Omental fat pad (tissue), 4 donors: ENCODE data around the gene KIRREL3. TPM values are rescaled to one million over a fixed set of nuclear protein-coding genes. Genes with fewer than 3 reads are reported as not detected.

ENCODE experiments used
- ATAC-seq: fragments of 150-250 bp; one replicate; pipeline ENCODE4 v1.9.1; 2016; ENCODE audit warnings: mild to moderate bottlenecking, moderate library complexity; ENCODE audit not compliant: low FRiP score
- DNase-seq: peaks from one replicate; pipeline ENCODE4 v3.0.0-alpha.2; 2019; ENCODE audit warnings: low spot score
- CTCF ChIP-seq, 3 donors: fragments of 450-650 bp; IDR thresholded peaks; one replicate each; pipeline ENCODE4 v1.5.1; 2016 to 2017; ENCODE audit warnings: antibody characterized with exemption in 3 of 3, mild to moderate bottlenecking in 3 of 3, moderate library complexity in 2 of 3
- total RNA-seq, 4 donors: library from RNA; depleted of rRNA; stranded (reverse); fragments of >200 nt; gene quantifications; one replicate each; pipeline ENCODE4 v1.1.0, GENCODE V29; 2016

KIRREL3 gene
- total RNA-seq, 4 donors from 2014 or later: 0.09 to 0.60 TPM; not detected in 2

DNA sequence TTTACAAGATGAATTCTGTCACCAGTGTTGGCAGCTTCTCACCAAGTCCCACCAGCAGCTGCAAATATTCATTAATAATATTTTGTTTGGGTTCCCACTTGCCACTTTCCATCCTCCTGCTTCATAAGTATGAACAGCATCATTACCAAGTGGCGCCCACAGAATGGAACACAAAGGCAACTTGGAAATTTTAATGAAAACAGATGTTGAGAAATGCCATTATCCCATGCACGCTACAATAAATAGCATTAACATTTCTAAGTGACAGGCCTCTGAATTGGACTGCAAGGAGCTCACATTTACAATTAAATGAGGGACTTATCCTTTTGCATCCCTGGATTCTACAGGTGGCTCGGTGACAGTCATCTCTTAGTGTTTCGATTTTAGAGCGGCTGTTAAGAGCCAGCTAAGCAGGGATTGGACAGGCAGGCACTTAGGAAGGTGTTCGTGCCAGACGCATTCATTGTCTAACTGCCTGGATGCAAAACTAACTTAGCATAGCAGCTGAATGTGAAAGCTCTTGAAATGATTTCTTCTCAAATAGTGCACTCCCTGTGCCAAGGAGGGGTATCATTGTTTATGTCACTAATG is 170.3 kb downstream of the KIRREL3 start:
- no peak for ATAC-seq
- no peak for DNase-seq
- TF ChIP-seq CTCF (IDR thresholded peaks at IDR 0.05): no peak

- DNase-seq: no peak
- no peak for TF ChIP-seq CTCF (IDR thresholded peaks at IDR 0.05)
- no peak for ATAC-seq
Measured at GRCh38 chr11:126829716-126830115, 170.9 kb downstream of the KIRREL3 start.

DNA sequence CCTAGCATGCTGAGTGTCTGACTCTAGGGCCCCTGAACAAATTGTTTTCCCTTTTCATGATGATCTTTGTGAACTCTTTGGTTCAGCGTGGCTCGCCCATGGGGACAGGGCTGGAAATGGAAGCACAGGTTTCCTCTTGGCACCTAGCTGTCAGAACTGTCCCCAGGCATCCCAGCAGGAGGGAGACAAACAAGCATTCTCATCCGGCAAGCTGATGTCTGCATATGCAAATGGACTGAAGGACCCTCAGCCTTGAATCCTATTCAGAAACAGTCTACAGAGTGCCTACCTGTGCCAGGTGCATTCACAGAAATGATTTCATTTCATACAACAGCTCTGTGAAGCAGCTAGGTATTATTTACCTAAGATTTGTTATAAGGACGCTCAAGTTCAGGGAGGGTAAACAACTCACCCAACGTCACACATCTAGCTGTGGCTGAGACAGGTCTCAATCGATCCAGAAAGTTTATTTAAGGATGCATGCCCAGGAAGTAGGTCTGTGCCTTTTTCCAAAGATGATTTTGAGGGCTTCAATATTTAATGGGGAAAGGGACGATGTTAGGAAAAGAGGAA is 176.4 kb downstream of the KIRREL3 start:
- TF ChIP-seq CTCF (IDR thresholded peaks at IDR 0.05): no peak
- ATAC-seq (no peak), DNase-seq (no peak)

- no peak for TF ChIP-seq CTCF (IDR thresholded peaks at IDR 0.05)
- ATAC-seq: no peak
- no peak for DNase-seq
Measured at GRCh38 chr11:126823274-126823673, 177.3 kb downstream of the KIRREL3 start.

DNA sequence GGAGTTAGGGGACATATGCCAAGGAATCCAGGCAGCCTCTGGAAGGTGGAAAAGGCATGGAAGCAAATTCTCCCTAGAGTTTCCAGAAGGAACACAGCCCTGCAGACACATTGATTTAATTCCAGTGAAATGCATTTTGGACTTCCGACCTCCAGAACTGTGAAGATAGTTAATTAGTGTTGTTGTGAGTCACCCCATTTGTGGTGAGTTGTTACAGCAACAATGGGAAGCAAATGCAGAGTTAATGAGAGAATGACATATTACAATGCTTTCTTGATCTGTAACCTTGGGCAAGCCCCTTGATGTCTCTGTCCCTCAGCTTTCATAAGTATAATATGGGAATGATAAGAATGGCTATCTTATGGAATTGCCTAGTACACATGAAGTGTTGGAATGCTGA is 178.7 kb downstream of the KIRREL3 start:
- ATAC-seq: no peak
- no peak for TF ChIP-seq CTCF (IDR thresholded peaks at IDR 0.05)
- no peak for DNase-seq

DNA sequence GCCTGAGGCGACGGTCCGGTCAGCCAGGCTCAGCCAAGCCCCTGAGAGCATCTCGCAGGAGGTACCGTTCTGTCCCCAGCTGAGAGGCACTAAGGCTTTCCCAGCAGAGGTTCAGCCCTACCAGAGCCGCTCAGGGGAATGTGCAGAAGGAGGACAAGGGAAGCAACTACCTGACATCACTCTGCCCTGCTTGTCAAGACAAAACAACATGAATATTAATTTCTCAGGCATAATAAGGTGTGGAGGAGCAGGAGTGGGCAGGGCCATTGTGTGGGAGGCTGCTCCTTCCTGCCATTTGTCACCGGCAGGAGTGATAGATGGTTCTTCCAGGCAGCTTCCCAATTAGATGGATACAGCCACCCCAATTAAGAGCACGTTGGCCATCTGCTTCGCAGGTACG is 181.4 kb downstream of the KIRREL3 start:
- DNase-seq (no peak), ATAC-seq (no peak)
- TF ChIP-seq CTCF (IDR thresholded peaks at IDR 0.05): no peak
